Skeletal muscle tissue (tissue), 4 donors: Measurements from ENCODE around the gene HIVEP2. TPM values are rescaled to one million over a fixed set of nuclear protein-coding genes. Genes with fewer than 3 reads are reported as not detected.

Experiments
- H3K27ac ChIP-seq: one replicate; pipeline ENCODE4 v1.7.0; 2013; ENCODE audit warnings: mild to moderate bottlenecking, low read depth, low read length, inconsistent platforms
- H3K27me3 ChIP-seq, 3 donors: one replicate each; pipeline ENCODE4 v1.7.0; 2013; ENCODE audit warnings: low read length in 3 of 3; ENCODE audit not compliant: control insufficient read depth in 3 of 3, insufficient read depth in 3 of 3
- H3K36me3 ChIP-seq, 3 donors: one replicate each; pipeline ENCODE4 v1.7.0; 2013; ENCODE audit warnings: low read length in 3 of 3; ENCODE audit not compliant: control insufficient read depth in 3 of 3, insufficient read depth in 3 of 3
- H3K4me1 ChIP-seq, 3 donors: one replicate each; pipeline ENCODE4 v1.7.0; 2013; ENCODE audit warnings: low read length in 3 of 3, mild to moderate bottlenecking in 3 of 3; ENCODE audit not compliant: control insufficient read depth in 3 of 3, insufficient read depth in 3 of 3
- H3K4me3 ChIP-seq, 3 donors: one replicate each; pipeline ENCODE4 v1.7.0; 2013; ENCODE audit warnings: low read length in 3 of 3
- H3K9ac ChIP-seq, 3 donors: one replicate each; pipeline ENCODE4 v1.7.0; 2013; ENCODE audit warnings: low read length in 3 of 3, mild to moderate bottlenecking in 3 of 3, moderate library complexity in 2 of 3, low read depth in 1 of 3
- H3K9me3 ChIP-seq, 3 donors: one replicate each; pipeline ENCODE4 v1.7.0; 2013; ENCODE audit warnings: low read length in 3 of 3; ENCODE audit not compliant: control insufficient read depth in 3 of 3
- total RNA-seq: library from RNA; depleted of rRNA; stranded (reverse); fragments of >200 nt; gene quantifications from one replicate; pipeline ENCODE4 v1.2.3, GENCODE V29; 2014
- donor health status: Osteomylitis.

HIVEP2 gene
- total RNA-seq, 1 donor from 2014 or later, result 17.7 TPM

DNA sequence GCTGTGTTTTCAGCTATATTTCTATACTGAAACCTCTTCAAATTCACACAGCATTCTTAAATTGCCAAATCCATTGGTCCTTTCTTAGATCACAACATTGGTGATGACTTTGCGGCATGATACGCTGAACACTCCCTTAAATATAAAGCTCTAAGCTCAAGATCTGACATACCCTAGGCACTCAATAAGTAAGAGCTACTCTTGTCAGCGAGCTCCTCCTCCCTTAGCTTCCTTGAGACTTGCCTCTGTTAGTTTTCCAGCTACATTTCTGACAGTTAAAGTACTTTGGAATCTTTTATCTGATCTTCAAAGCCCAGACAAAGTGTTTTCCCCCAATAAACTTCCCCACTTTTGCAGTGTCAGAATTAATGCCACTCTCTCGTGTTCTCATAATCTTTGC, 117.0 kb downstream of the HIVEP2 start:
- H3K27ac ChIP-seq, result no peak overlapping the region
- no peak overlapping the region for H3K4me3 ChIP-seq
- H3K9me3 ChIP-seq, result no peaks in the 10 kb centered on the region
- no peak overlapping the region for H3K9ac ChIP-seq
- H3K27me3 ChIP-seq, result no peaks in the 10 kb centered on the region
- peaks cover 18 to 34% (median 25%) of the 10 kb centered on the region in 3 donors for H3K4me1 ChIP-seq
- no peaks in the 10 kb centered on the region for H3K36me3 ChIP-seq

DNA sequence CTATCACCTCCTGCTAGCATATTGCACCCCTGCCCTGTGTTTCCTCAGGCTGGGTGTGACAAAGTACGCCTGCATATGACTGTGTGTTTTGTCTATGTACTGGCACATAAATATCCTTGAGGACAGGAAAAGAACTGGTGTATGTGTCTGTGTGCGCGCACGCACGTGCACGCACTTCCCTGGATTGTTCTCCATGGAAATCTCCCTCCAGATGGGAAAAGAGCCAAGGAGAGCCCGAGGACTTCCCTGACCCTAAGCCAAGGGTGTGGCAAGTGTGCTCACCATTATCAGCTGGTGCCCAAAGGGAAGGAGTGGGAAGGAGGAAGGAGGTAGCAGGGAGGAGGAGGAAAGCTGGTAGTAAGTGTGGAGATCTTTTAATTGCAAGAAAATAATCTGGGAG, 117.6 kb downstream of the HIVEP2 start:
- no peak overlapping the region for H3K27ac ChIP-seq
- no peaks in the 10 kb centered on the region for H3K9me3 ChIP-seq
- H3K4me1 ChIP-seq, result peaks cover 24 to 39% (median 31%) of the 10 kb centered on the region in 3 donors

DNA sequence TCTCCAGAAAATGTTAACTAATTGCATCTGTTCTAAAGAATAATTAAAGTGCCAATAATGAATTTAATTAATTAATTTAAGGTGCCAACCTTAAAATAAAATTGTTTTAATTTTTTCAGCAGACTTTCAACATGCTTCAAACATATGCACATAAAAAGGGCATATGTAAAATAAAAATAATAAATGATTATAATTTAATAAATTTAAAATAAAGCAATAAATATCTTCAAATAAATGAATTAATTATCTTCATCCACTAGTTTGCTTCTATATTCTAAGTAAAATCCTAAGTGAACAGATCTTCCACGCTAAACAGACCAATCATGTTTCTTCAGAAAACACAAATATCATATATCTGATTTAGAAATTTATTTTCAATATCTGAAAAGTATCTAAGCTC, 119.2 kb downstream of the HIVEP2 start:
- Histone ChIP-seq H3K36me3 (no peaks in the 10 kb centered on the region), H3K9me3 (no peaks in the 10 kb centered on the region), H3K9ac (no peak overlapping the region), H3K27me3 (no peaks in the 10 kb centered on the region), H3K4me1 (peaks cover 35 to 47% (median 42%) of the 10 kb centered on the region in 3 donors), H3K4me3 (no peak overlapping the region), H3K27ac (no peak overlapping the region)

More for the DNA sequence above, 117.6 kb downstream of the HIVEP2 start:
- no peaks in the 10 kb centered on the region for H3K36me3 ChIP-seq
- no peak overlapping the region for H3K9ac ChIP-seq
- H3K27me3 ChIP-seq, result no peaks in the 10 kb centered on the region
- H3K4me3 ChIP-seq, result no peak overlapping the region

DNA sequence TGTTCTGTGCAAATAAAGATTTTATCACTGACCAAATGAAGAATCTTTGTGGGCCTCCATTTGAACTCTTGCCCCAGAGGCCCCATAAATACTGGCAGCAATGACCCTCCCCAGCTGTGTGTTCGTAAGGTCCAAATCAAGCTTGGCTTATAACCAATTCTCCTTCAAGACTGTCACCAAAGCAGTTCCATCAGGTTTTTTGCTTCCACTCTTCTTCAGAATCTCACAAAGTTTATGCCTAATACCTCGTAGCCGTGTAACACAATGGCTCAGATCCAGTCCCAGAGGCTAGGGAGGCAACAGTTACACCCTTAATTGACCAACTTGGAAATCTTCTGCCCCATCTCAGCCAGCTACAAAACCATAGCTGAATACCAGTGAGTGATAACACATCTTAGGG, 120.5 kb downstream of the HIVEP2 start:
- Histone ChIP-seq H3K27me3 (no peaks in the 10 kb centered on the region), H3K4me3 (no peak overlapping the region), H3K36me3 (no peaks in the 10 kb centered on the region), H3K9me3 (no peaks in the 10 kb centered on the region), H3K9ac (no peak overlapping the region), H3K27ac (no peak overlapping the region), H3K4me1 (peaks cover 37 to 55% (median 49%) of the 10 kb centered on the region in 3 donors)

DNA sequence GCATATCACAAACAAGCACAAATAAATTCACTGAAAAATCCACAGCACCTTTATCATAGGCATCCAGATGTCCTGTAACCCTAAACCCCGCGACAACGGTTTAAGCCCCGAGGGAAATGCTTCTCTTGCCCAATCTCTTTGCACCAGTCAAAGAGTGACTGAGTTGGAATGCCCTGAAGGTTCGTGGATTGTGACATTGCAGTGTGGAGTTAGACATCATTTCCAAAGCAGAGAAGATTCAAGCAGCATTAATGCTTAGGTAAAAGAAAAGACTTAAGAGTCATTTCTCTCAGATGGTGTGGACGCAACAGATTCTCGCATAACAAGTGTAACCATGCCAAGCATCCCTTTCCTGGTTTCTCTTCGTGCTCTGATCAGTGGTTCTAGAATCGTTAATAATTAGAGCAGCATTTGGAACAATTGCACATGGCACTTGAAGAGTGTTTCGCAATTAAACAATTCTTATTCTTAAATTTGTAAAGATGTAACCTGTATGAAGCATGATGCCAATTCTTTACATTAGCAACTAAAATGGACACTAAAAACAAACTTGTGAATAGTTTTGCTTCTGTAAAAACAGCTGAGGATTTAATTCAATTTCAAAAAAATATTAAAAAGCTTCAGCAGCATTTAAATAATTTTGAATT, 121.6 kb downstream of the HIVEP2 start:
- Histone ChIP-seq H3K9ac (no peak overlapping the region), H3K9me3 (no peaks in the 10 kb centered on the region), H3K27ac (no peak overlapping the region), H3K4me3 (no peak overlapping the region), H3K36me3 (no peaks in the 10 kb centered on the region), H3K4me1 (peaks cover 37 to 55% (median 51%) of the 10 kb centered on the region in 3 donors), H3K27me3 (no peaks in the 10 kb centered on the region)

DNA sequence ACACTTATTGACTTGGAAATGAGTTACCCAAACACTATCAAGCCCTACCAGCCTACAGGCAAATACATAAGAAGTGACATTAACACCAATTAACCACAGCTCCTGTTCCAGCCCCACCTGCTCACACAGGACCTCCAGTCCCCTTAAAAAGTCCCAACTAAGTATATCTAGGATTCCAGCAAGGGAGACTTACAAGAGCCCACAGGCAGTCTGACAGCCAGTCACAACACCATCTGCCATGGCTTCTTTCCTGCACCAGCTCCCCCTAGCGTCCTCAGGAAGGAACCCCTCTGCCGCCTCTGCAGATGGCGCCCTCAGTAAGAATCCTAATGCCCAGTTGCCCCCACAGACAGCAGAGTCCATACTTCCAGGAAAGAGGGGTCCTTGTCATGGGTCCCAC, 122.1 kb downstream of the HIVEP2 start:
- H3K4me1 ChIP-seq, result peaks cover 37 to 50% (median 49%) of the 10 kb centered on the region in 3 donors
- H3K27ac ChIP-seq, result no peak overlapping the region

DNA sequence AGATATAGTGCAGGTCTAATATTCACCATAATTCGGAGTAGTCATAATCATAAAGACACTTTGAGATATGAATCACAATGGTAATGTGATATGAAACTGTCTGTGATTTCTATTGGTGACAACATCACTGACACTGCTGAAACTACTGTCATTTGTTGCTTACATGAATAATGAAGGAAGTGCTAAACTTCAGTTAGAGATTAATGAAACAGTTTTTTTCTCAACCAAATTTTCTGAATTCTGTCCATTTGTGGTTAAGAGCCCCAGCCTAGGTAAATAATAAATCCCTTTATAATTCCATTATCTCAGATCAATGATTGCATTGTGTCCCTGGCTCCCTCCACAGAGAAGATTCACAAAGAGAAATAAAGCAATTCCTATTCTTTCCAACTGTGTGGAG, 122.6 kb downstream of the HIVEP2 start:
- no peak overlapping the region for H3K9ac ChIP-seq
- H3K4me3 ChIP-seq, result no peak overlapping the region
- no peak overlapping the region for H3K27ac ChIP-seq
- H3K36me3 ChIP-seq, result no peaks in the 10 kb centered on the region
- peaks cover 35 to 46% (median 44%) of the 10 kb centered on the region in 3 donors for H3K4me1 ChIP-seq
- no peaks in the 10 kb centered on the region for H3K27me3 ChIP-seq
- no peaks in the 10 kb centered on the region for H3K9me3 ChIP-seq

More for the DNA sequence above, 122.1 kb downstream of the HIVEP2 start:
- H3K9ac ChIP-seq, result no peak overlapping the region
- no peaks in the 10 kb centered on the region for H3K9me3 ChIP-seq
- H3K36me3 ChIP-seq, result no peaks in the 10 kb centered on the region
- peak overlapping the region in 1 of 3 donors; percentile 15 for H3K4me3 ChIP-seq
- no peaks in the 10 kb centered on the region for H3K27me3 ChIP-seq

DNA sequence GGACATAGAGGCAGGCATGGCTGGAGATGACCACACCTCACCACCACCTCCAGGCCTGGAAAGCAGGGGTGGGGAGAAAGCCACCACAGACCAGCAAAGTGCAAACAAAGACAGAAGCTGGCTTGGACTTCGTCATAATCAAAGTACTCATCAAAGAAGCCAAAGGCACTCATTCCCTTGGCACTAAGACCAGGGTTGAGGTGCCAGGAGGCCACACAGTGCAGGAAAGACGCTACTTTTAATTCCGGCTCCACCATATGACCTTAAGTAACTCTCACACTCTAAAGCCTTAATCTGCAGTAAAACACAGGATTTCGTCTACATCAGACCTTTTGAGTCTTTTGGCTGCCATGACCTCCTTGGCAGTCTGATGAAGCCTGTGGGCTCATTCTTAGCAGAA, 123.1 kb downstream of the HIVEP2 start:
- H3K36me3 ChIP-seq, result no peaks in the 10 kb centered on the region
- no peaks in the 10 kb centered on the region for H3K9me3 ChIP-seq
- peaks cover 33 to 44% (median 41%) of the 10 kb centered on the region in 3 donors for H3K4me1 ChIP-seq
- no peaks in the 10 kb centered on the region for H3K27me3 ChIP-seq
- H3K9ac ChIP-seq, result peak overlapping the region in 1 of 3 donors; percentile 59
- H3K27ac ChIP-seq, result peak overlapping the region; percentile 9
- H3K4me3 ChIP-seq, result peak overlapping the region in 1 of 3 donors; percentile 19

DNA sequence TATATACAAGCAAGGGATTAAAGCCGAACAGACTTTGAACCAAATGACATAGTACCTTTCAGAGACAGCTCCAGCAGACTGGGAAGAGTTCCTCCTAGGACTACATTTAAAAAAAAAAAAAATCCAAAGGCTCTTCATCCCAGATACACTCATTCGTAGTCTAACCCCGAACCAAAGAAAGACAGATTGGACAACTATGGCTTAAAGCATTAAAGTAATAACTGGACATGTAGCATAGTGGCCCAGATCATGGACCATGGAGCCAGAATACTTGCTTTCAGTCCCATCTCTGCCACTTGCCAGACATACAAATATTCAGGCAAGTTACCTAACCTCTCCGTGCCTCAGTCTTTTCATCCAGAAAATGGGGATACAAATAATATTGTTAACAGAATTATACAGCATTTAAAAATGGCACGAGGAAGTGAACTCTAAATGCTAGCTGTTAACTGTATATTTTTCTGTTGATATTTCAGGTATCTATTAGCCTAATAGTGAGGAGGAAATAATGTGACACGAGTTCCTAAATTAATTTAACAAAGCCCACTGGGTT, 123.7 kb downstream of the HIVEP2 start:
- H3K27me3 ChIP-seq, result no peaks in the 10 kb centered on the region
- peak overlapping the region in 1 of 3 donors; percentile 19 for H3K4me3 ChIP-seq
- no peak overlapping the region for H3K9ac ChIP-seq
- no peaks in the 10 kb centered on the region for H3K36me3 ChIP-seq
- no peaks in the 10 kb centered on the region for H3K9me3 ChIP-seq
- peaks cover 36 to 44% (median 41%) of the 10 kb centered on the region in 3 donors for H3K4me1 ChIP-seq
- H3K27ac ChIP-seq, result peak overlapping the region; percentile 9

DNA sequence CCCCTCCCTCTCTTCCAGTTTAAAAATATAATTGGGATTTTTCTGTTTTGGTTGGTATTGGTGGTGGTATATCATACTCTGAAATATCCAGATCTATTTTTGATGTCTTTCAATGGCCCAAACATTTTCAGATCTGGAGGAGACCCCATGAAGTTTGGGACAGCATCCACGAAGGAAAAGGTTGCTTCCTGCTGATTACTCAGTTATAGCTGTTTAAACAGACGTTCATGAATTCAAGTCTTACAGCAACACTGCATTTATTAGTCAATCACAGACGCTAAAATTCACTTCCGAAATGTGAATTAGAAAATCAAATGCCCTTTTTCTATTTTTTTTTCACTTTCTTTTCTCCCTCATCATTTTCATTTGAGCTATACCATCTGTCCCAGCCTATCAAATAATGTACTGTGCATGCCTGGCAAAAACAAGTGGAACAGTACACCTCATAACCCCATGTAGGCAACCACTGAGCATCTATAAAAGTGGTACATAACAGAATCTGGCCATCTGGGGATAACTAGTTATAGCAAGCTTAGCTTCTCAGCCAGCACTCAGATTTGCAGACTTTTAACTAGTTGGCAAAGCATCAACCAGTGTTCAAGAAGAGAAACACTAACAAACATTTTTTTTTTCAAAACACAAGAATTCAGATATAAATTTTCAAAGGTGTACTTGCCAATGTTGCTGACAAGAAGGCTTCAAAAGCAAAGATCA, 124.5 kb downstream of the HIVEP2 start:
- H3K4me3 ChIP-seq, result peak overlapping the region; percentile 1 to 51 (median 51)
- H3K9ac ChIP-seq, result peak overlapping the region; percentile 1 to 18 (median 12)
- H3K27ac ChIP-seq, result peak overlapping the region; percentile 75
- no peaks in the 10 kb centered on the region for H3K36me3 ChIP-seq
- H3K9me3 ChIP-seq, result no peaks in the 10 kb centered on the region
- H3K27me3 ChIP-seq, result no peaks in the 10 kb centered on the region
- peaks cover 36 to 48% (median 41%) of the 10 kb centered on the region in 3 donors for H3K4me1 ChIP-seq
